WTC11 (cell line): ENCODE data around the gene CLEC4M.

Experiments used
- CBFB ChIP-seq: sonication (generic); formaldehyde crosslinking; IDR thresholded peaks from 2 replicates; pipeline ENCODE4 v1.8.1; 2022; ENCODE audit warnings: mild to moderate bottlenecking, low read depth, missing genetic modification reagents
- CTCF ChIP-seq: fragments of 200-600 bp; IDR thresholded peaks from 2 replicates; pipeline ENCODE4 v1.8.0; 2022; ENCODE audit warnings: antibody characterized with exemption
- EMX1 ChIP-seq: fragments of 250-450 bp; sonication (Bioruptor Pico); IDR thresholded peaks from 2 replicates; pipeline ENCODE4 v1.8.0; 2021; ENCODE audit warnings: mild to moderate bottlenecking
- MAX ChIP-seq: sonication (generic); formaldehyde crosslinking; IDR thresholded peaks from 2 replicates; pipeline ENCODE4 v1.8.0; 2022; ENCODE audit warnings: mild to moderate bottlenecking, missing genetic modification reagents
- PREB ChIP-seq: sonication (generic); formaldehyde crosslinking; IDR thresholded peaks from 2 replicates; pipeline ENCODE4 v1.8.1; 2022; ENCODE audit warnings: mild to moderate bottlenecking, missing genetic modification reagents, moderate library complexity, borderline replicate concordance
- TF ChIP-seq, protein P1 (sequence below): fragments of 250-450 bp; sonication (Bioruptor Pico); IDR thresholded peaks from 2 replicates; pipeline ENCODE4 v2.1.2; 2022; ENCODE audit warnings: mild to moderate bottlenecking, moderate library complexity

DNA sequence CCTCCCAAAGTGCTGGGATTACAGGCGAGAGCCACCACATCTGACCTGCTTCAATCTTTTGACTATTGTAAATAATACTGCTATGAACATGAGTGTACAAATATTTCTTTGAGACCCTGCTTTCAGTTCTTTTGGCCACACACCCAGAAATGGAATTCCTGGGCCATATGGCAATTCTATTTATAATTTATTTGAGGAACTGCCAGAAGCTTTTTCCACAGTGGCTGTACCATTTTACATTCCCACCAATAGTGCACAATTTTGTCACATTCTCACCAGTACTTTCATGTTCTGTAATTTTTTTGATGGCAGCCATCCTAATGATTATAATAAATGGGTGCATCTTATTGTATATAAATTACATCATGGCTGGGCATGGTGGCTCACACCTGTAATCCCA lies 47.4 kb upstream of the CLEC4M start:
- TF ChIP-seq CTCF (no peak), CBFB (no peak), EMX1 (CRISPR knock-in tag) (no peak), PREB (CRISPR knock-in tag) (no peak), MAX (CRISPR knock-in tag) (no peak)
- TF ChIP-seq, protein P1, sequence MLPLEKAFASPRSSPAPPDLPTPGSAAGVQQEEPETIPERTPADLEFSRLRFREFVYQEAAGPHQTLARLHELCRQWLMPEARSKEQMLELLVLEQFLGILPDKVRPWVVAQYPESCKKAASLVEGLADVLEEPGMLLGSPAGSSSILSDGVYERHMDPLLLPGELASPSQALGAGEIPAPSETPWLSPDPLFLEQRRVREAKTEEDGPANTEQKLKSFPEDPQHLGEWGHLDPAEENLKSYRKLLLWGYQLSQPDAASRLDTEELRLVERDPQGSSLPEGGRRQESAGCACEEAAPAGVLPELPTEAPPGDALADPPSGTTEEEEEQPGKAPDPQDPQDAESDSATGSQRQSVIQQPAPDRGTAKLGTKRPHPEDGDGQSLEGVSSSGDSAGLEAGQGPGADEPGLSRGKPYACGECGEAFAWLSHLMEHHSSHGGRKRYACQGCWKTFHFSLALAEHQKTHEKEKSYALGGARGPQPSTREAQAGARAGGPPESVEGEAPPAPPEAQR (CRISPR knock-in tag): no peak
